Measurements from ENCODE around the gene OR14J1. TPM values are rescaled to one million over a fixed set of nuclear protein-coding genes. Genes with fewer than 3 reads are reported as not detected.

Gene OR14J1
- total RNA-seq, 1 donor from 2014 or later, result 0.10 TPM

Other genes with a start within 250 kb of the OR14J1 start
- gene OR2B3, start 214.4 kb upstream of the OR14J1 start, total RNA-seq (ENCODE audit: unreplicated experiment), result not detected
- gene OR2J1, start 202.2 kb upstream of the OR14J1 start, total RNA-seq (ENCODE audit: unreplicated experiment), result not detected
- gene OR2J3, start 193.6 kb upstream of the OR14J1 start, total RNA-seq (ENCODE audit: unreplicated experiment), result not detected
- not detected for gene OR2J2, start 130.8 kb upstream of the OR14J1 start, total RNA-seq (ENCODE audit: unreplicated experiment)
- not detected for gene OR5V1, start 67.2 kb downstream of the OR14J1 start, total RNA-seq (ENCODE audit: unreplicated experiment)
- not detected for gene OR12D3, start 73.6 kb downstream of the OR14J1 start, total RNA-seq (ENCODE audit: unreplicated experiment)
- not detected for gene OR12D2, start 93.9 kb downstream of the OR14J1 start, total RNA-seq (ENCODE audit: unreplicated experiment)
- not detected for gene OR12D1, start 113.2 kb downstream of the OR14J1 start, total RNA-seq (ENCODE audit: unreplicated experiment)
- not detected for gene OR10C1, start 137.6 kb downstream of the OR14J1 start, total RNA-seq (ENCODE audit: unreplicated experiment)
- gene OR11A1, start 155.4 kb downstream of the OR14J1 start, total RNA-seq (ENCODE audit: unreplicated experiment), result not detected
- not detected for gene OR2H1, start 155.5 kb downstream of the OR14J1 start, total RNA-seq (ENCODE audit: unreplicated experiment)
- not detected for gene MAS1L, start 186.3 kb downstream of the OR14J1 start, total RNA-seq (ENCODE audit: unreplicated experiment)

Measured in endothelial cell (in vitro differentiated cells).